ENCODE measurements around the gene PLD3. TPM values are rescaled to one million over a fixed set of nuclear protein-coding genes. Genes with fewer than 3 reads are reported as not detected.

Gene PLD3
- total and polyA plus RNA-seq, 2 experiments from 2014 or later, result 361 to 536 TPM

GRCh38 chr19:40415768-40416167 is 67.3 kb downstream of the PLD3 start:
- Histone ChIP-seq H3K9me3 (ENCODE audit: low read depth) (no peaks in the 10 kb centered on the region), H3K79me2 (ENCODE audit: insufficient read depth) (no peaks in the 10 kb centered on the region), H3K9me2 (ENCODE audit: insufficient read depth) (no peaks in the 10 kb centered on the region), H3K36me3 (ENCODE audit: low read depth) (no peaks in the 10 kb centered on the region), H3F3A (ENCODE audit: insufficient read depth) (no peaks in the 10 kb centered on the region), H4K20me1 (ENCODE audit: insufficient read depth) (no peaks in the 10 kb centered on the region), H3K27me3 (replicated peaks; ENCODE audit: insufficient read depth) (no peaks in the 10 kb centered on the region), H3K27ac (no peak overlapping the region), H3K4me1 (ENCODE audit: insufficient read depth) (no peaks in the 10 kb centered on the region), H2AFZ (no peak overlapping the region), H3K4me2 (ENCODE audit: unreplicated experiment) (no peak overlapping the region), H3K9ac (no peak overlapping the region), H3K4me3 (no peak overlapping the region)
- TF ChIP-seq EZH2phosphoT487 (IDR thresholded peaks at IDR 0.05; ENCODE audit: insufficient read depth, low read depth) (no peak), EZH2 (IDR thresholded peaks at IDR 0.05; ENCODE audit: insufficient read depth, poor library complexity, severe bottlenecking) (no peak)
- WGBS, 2 experiments (ENCODE audit: low coverage in 1 of 2, low lambda C conversion rate in 2 of 2, missing lambda C conversion rate in 2 of 2), result 97 to 98% methylated on average over 2 of the region's 2 CpGs
- in situ Hi-C loops (cut with MboI), result no loop called here
- no peak for DNase-seq

DNA sequence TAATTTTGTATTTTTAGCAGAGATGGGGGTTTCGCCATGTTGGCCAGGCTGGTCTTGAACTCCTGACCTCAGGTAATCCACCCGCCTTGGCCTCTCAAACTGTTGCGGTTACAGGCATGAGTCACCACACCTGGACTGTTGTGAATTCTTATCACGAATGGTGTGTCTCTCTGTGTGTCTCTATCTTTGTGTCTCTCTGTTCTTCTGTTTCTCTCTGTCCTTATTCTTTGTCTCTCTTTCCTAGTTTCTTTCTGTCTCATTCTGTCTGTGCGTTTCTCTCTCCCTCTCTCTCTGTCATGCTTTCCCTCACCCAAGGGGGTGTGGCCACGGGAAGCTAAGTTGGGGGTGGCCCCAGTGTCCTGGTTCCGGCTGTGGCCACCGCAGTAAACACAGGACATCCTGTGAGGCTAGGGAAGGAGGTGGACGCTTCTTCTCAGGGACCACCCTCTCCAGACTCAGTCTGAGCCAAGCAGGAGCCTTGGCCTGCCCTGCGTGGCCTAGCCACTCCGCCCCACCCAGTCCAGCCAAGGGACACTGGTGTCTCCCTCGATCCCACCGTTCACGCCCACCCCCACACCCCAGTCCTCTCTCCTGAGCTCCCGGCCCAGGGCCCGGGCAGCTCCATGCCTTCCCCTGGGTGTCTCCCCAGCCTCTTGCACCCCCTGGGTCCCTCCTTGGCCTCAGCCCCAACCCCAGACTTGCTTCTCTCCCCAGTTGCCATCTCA is 68.6 kb downstream of the PLD3 start:
- H3K4me2 ChIP-seq (ENCODE audit: unreplicated experiment), result no peak overlapping the region
- H3K4me1 ChIP-seq (ENCODE audit: insufficient read depth), result peaks cover 9% of the 10 kb centered on the region
- no peak overlapping the region for H3K4me3 ChIP-seq
- H3K79me2 ChIP-seq (ENCODE audit: insufficient read depth), result peaks cover 6% of the 10 kb centered on the region
- H3K9me2 ChIP-seq (ENCODE audit: insufficient read depth), result no peaks in the 10 kb centered on the region
- H2AFZ ChIP-seq, result peak overlapping the region; percentile 68
- no peak overlapping the region for H3K27ac ChIP-seq
- 40% methylated on average over 16 of the region's 16 CpGs for WGBS, 2 experiments (ENCODE audit: low coverage in 1 of 2, low lambda C conversion rate in 2 of 2, missing lambda C conversion rate in 2 of 2)
- H4K20me1 ChIP-seq (ENCODE audit: insufficient read depth), result no peaks in the 10 kb centered on the region
- in situ Hi-C loops (cut with MboI), result no loop called here
- DNase-seq, result peak; percentile 50
- no peaks in the 10 kb centered on the region for H3K9me3 ChIP-seq (ENCODE audit: low read depth)
- H3K27me3 ChIP-seq (replicated peaks; ENCODE audit: insufficient read depth), result no peaks in the 10 kb centered on the region
- TF ChIP-seq EZH2phosphoT487 (IDR thresholded peaks at IDR 0.05; ENCODE audit: insufficient read depth, low read depth), result no peak
- TF ChIP-seq EZH2 (IDR thresholded peaks at IDR 0.05; ENCODE audit: insufficient read depth, poor library complexity, severe bottlenecking), result no peak
- H3F3A ChIP-seq (ENCODE audit: insufficient read depth), result peaks cover 8% of the 10 kb centered on the region; the same call in 1 of the 2 replicates
- no peak overlapping the region for H3K9ac ChIP-seq
- H3K36me3 ChIP-seq (ENCODE audit: low read depth), result no peaks in the 10 kb centered on the region

DNA sequence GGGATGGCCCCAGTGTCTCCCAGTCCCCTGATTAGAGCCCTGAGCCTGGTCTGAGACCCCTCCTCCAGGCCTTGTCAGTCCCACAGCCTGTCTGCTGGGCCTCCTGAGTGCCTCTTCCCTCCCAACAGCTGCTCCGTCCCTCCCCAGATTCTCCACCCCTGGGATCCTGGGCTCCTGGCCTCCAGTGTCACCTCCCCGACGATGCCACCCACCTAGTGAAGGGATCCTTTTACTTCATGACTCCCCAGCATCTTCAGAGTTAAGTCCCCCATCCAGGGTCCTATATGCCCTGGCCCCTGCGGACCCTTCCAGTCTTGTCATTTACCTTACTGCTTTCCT is 69.1 kb downstream of the PLD3 start:
- Histone ChIP-seq H3K79me2 (ENCODE audit: insufficient read depth) (peaks cover 12% of the 10 kb centered on the region), H3K4me2 (ENCODE audit: unreplicated experiment) (no peak overlapping the region), H2AFZ (peak overlapping the region; percentile 68), H3K9ac (no peak overlapping the region), H3F3A (ENCODE audit: insufficient read depth) (peaks cover 13% of the 10 kb centered on the region), H3K36me3 (ENCODE audit: low read depth) (peaks cover 5% of the 10 kb centered on the region; the same call in 1 of the 2 replicates), H4K20me1 (ENCODE audit: insufficient read depth) (no peaks in the 10 kb centered on the region), H3K4me3 (no peak overlapping the region), H3K9me2 (ENCODE audit: insufficient read depth) (no peaks in the 10 kb centered on the region), H3K4me1 (ENCODE audit: insufficient read depth) (peaks cover 14% of the 10 kb centered on the region), H3K9me3 (ENCODE audit: low read depth) (no peaks in the 10 kb centered on the region), H3K27me3 (replicated peaks; ENCODE audit: insufficient read depth) (no peaks in the 10 kb centered on the region), H3K27ac (no peak overlapping the region)
- in situ Hi-C loops (cut with MboI), result no loop called here
- WGBS, 2 experiments (ENCODE audit: low coverage in 1 of 2, low lambda C conversion rate in 2 of 2, missing lambda C conversion rate in 2 of 2), result 86 to 87% methylated on average over 4 of the region's 4 CpGs
- DNase-seq, result no peak
- TF ChIP-seq EZH2 (IDR thresholded peaks at IDR 0.05; ENCODE audit: insufficient read depth, poor library complexity, severe bottlenecking), result no peak
- TF ChIP-seq EZH2phosphoT487 (IDR thresholded peaks at IDR 0.05; ENCODE audit: insufficient read depth, low read depth), result no peak

DNA sequence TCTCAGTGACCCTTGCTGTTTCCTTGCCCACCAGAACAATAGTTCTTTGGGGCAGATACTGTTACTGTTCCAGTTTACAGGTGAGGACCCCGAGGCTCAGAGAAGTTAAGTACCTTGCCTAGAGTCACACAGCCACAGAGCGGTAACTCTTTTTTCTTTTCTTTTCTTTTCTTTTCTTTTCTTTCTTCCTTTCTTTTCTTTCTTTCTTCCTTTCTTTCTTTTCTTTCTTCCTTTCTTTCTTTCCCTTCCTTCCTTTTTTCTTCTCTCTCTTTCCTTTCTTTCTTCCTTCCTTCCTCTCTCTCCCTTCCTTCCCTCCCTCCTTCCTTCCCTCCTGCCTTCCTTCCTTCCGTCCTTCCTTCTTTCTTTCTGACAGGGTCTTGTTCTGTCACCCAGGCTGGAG is 69.5 kb downstream of the PLD3 start:
- Histone ChIP-seq H3K4me1 (ENCODE audit: insufficient read depth) (peaks cover 18% of the 10 kb centered on the region), H2AFZ (no peak overlapping the region), H3K9me3 (ENCODE audit: low read depth) (no peaks in the 10 kb centered on the region), H3K4me3 (no peak overlapping the region), H3K36me3 (ENCODE audit: low read depth) (peaks cover 8% of the 10 kb centered on the region; the same call in 1 of the 2 replicates), H3K4me2 (ENCODE audit: unreplicated experiment) (no peak overlapping the region), H3K27ac (no peak overlapping the region), H3K79me2 (ENCODE audit: insufficient read depth) (peaks cover 16% of the 10 kb centered on the region), H3K9ac (no peak overlapping the region), H3K27me3 (replicated peaks; ENCODE audit: insufficient read depth) (no peaks in the 10 kb centered on the region), H3F3A (ENCODE audit: insufficient read depth) (peaks cover 13% of the 10 kb centered on the region), H4K20me1 (ENCODE audit: insufficient read depth) (no peaks in the 10 kb centered on the region), H3K9me2 (ENCODE audit: insufficient read depth) (no peaks in the 10 kb centered on the region)
- no peak for TF ChIP-seq EZH2phosphoT487 (IDR thresholded peaks at IDR 0.05; ENCODE audit: insufficient read depth, low read depth)
- no peak for TF ChIP-seq EZH2 (IDR thresholded peaks at IDR 0.05; ENCODE audit: insufficient read depth, poor library complexity, severe bottlenecking)
- in situ Hi-C loops (cut with MboI), result no loop called here
- no peak for DNase-seq
- 80 to 83% methylated on average over 3 of the region's 3 CpGs for WGBS, 2 experiments (ENCODE audit: low coverage in 1 of 2, low lambda C conversion rate in 2 of 2, missing lambda C conversion rate in 2 of 2)
